HG03280 (cell line): ENCODE measurements around the gene CHMP5.

Source experiments
- ATAC-seq: cut with Tn5 transposase; IDR thresholded peaks from one replicate; pipeline ENCODE4 v1.9.1; 2021; ENCODE audit warnings: mild to moderate bottlenecking, moderate library complexity; ENCODE audit not compliant: unreplicated experiment

CHMP5 gene

DNA sequence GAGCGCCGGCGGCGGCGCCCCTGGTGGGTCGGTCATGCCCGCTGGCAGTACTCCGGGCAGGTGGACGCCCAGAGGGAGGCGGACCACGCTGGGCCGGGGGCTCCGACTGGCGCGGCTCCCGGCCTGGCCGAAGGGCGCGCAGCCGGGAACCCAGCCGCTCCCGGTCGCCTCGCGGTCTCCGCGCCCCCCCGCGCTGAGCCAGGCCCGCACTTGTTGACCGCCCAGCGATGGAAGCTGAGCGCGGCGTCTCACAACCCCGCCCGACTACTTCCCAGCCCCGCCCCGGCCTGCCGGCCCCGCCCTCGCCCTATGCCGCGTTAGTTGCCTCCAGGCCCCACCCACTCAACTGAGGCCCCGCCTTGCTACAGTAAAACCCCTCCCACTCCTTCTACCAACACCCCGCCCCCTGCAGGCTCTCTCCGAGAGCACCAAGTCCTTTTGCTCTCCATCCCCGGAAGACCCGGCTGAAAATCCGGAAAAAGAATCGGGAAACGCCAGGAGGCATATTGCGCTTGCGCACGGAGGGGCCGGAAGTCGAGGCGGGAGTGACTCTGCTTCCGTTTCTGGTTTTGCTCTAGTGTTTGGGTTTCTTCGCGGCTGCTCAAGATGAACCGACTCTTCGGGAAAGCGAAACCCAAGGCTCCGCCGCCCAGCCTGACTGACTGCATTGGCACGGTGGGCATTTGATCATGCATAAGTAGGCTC, at the start of gene CHMP5, which contains the start of gene BAG1:
CHMP5 (plus strand) TSS at position 577 of the 705 bp plus-strand sequence; CDS start at position 607, 30 bp downstream.
BAG1 (minus strand) TSS at position 236 of the 705 bp plus-strand sequence.
- ATAC-seq, result peak; percentile 86

DNA sequence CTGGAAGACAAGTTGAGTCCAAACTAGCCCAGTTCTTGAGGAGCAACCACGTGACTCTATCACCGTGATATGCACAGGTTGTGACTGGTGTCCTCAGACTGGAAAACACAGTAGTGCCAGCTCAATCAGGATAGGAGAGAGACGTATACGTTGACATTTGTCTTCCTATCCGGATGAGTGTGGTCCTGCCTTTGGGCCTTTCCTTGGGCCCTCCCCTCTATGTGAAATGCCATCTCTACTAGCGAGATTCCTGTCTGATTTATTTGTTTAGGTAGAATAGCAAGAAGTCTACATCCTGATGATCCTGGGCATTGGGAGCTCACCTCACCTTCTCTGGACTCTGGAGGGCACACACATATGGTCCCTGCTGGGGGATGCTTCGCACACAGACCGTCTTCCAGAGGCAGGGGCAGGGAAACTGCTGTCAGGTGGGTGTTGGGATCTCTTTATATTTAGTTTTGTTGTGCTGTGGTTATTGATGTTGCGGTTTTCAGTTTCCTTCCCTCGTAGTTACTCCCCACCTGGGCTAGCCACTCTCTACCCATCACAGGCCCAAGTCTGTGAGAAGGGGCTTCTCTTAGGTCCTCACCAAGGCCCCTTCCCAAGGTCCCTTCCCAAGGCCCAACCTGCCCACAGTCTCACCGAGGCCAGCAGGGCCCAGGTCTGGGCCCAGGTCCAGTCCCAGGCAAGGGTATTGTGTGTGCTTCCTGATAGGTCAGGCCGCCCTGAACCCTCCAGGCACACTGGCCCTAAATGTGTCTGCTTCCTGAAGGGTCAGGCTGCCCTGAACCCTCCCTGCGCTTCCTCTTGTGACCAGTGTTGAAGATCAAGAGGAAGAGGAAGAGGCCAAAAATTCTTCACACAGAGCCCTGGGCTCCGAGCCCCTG, 43.9 kb upstream of the CHMP5 start:
- no peak for ATAC-seq

DNA sequence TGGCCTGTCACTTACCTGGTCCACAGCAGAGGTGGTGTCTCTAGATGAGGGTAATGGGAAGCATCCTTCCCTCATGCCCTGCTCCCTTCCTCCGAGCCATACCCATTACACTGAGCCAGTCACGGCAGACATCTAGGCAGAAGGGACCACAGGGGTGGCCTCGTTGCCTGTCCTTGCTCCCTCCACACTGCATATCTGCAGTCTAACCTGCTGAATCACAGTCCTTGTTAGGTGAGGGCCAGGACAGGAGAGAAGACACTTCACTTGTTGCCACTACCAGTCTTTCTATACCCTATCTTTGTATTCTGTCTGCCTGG, 43.3 kb upstream of the CHMP5 start:
- no peak for ATAC-seq

DNA sequence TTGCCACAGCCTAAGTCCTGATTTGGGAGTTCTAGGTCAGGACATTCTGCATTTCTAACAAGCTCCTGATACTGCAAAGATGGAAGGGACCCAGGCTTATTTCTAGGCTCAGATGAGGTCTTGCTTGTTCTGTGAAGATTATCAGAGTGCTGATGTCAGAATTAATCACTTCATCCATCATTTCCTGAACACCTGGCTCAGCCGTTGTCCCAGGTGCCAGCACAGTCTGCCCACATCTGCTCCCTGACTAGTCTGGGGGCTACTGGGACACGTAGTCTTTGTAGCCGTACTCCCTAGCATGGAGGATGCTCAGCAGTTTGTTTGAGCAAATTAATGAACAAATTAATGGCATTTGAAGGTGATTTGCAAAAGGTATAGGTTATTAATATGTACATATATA, 42.8 kb upstream of the CHMP5 start:
- ATAC-seq, result no peak

DNA sequence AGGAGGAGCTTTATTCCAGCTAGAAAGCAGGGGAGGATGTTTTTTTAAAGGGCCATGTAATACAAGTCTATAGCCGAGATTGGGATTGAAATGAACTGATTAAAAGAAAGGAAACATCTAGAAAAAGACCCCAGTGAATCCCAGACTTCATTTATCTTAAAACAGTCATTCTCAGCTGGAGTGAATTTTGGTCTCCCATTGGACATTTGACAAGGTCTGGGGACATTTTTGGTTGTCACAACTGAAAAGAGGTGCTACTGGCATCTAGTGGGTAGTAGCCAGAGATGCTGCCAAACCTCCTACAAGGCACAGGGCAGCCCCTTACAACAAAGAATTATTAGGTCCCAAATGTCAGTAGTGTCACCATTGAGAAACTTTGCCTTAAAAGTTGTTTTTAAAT, 41.2 kb upstream of the CHMP5 start:
- ATAC-seq, result no peak

DNA sequence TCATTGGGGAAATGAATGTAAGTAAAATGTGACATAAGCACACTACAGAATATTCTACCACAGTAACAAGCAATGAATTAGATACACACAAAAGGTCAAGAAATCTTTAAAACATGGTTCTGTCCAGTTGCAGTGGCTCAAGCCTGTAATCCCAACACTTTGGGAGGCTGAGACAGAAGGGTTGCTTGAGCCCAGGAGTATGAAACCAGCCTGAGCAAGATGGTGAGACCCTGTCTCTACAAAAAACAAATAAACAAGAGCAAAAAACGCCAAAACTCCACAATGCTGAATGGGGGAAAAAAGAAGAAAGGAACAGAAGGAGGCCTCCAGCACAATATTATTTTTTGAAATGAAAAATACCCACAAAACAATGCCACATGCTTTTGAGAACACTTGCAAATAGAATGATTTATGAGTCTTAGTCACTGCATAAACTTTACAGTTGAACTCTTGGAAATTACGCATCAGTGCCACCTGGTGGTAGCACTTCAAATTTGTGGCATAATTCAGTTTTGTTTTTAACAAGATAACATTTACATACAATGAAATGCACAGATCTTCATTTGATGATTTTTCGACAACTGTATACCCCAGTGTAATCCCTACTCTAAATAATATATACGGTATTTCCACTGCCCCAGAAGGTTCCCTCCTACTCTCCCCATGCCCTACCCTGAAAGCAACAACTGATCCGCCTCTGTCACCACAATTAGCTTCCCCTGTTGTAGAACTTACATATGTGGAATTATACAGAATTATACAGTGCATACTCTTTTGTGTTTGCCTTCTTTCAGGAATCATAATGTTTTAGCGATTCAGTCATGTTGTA, 39.3 kb upstream of the CHMP5 start:
- no peak for ATAC-seq

DNA sequence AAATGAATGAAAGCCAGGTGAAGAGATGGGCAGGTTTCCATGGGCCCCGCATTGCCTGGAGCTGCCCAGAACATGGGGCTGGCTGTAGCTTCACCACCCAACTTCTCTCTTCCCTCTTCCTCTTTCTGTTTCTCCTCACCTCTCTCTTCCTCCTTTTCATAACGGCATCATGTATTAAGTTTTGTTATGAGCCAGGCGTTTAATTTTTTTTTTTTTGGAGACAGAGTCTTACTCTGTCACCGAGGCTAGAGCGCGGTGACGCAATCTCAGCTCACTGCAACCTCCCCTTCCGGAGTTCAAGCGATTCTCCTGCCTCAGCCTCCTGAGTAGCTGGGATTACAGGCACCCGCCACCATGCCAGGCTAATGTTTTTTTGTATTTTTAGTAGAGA, 37.8 kb upstream of the CHMP5 start:
- ATAC-seq, result no peak

DNA sequence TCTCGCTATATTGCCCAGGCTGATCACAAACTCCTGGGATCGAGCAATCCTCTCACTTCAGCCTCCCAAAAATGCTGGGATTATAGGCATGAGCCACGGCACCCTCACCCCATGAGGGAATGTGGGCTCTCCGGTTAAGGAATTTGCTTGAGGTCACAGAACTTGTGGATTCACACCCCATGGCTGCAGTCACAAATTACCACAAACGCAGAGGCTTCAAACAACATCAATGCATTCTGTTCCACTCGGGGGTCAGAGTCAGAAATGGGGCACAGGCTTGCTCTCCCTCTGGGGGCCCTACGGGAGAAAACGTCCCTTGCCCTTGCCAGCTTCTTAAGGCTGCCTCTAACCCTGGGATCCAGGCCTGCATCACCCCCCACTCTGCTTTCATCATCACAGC, 37.1 kb upstream of the CHMP5 start:
- no peak for ATAC-seq

DNA sequence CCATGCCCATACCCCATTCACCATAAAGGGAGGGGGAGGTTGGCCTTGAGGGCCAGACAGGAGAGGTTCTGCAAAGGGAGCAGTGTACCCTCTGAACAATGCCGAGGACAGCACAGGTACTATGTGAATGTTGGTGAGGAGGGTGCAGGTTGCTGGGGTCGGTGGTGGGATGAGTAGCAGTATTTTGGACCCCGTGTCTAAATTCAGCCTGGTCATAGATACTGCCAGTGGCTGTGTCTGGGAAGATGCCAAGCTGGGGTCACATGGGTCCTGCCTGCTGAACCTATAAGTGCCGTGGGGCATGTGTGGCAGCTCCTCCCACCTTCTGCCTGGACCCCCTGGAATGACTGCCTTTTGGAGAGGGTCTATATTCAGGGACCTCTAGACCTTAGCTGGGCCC, 36.2 kb upstream of the CHMP5 start:
- ATAC-seq, result no peak

DNA sequence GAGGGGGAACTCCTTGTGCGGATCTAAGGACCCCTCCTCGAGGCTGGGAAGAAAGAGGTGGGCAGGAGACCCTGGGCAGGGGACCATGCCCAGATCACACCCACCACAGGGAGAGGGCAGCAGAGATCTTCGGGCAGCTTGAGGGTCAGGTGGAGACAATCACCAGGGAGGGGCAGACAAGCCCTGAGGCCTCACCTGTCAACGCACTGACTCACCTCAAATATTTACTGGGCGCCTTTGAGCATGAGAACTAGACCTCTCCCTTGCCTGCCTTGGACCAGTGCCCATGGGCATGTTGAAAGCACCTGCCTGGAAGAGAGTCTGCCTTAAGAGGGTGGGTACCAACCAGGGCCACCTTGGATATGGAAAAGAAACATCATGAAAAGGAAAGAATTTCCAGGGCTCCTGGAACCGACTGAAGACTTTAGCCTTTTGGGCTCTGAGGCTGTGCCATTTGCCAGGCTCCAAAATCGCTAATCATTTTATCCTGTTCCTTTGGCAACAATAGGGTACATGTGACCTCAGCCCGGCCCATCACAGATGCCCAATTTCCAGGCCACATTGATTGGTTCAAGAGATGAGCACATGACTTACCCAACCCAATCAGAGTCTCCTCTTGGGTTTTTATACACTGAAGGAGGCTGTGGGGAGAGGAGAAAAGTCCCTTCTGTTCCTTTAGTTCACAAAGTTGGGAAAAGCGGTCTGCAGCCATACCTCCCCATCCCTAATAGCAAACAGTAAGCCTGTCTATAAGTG, 35.3 kb upstream of the CHMP5 start:
- ATAC-seq, result no peak

DNA sequence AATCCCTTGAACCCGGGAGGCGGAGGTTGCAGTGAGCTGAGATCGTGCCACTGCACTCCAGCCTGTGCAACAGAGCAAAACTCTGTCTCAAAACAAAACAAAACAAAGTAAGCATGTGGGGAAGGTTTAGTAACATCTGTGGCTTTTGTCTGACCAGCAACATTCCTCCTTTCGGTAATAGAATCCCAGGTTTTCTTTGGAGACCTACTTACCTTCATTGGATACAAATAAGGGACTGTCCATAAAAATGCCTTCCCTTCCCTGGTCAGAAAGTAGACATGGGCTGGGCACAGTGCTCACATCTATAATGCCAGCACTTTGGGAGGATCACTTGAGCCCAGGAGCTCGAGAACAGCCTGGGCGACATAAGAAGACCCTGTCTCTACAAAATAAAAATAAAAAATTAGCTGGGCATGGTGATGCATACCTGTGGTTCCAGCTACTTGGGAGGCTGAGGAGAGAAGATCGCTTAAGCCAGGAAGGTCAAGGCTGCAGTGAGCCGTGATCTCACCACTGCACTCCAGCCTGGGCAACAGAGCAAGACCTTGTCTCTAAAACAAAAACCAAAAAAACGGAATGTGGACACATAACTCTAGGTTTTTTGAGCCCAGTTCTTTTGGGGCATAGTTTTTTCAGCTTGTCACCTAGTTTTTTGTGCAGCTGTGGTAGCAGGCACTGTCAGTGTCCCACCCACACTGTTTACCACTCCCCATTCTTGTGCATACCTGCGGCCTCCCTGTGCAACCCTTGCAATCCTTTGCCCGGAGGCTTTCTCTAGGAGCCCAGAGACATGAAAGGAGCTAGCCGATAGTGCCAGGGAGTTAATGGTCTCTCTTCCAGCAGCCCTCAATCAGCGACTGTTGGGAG, 33.9 kb upstream of the CHMP5 start:
- no peak for ATAC-seq

DNA sequence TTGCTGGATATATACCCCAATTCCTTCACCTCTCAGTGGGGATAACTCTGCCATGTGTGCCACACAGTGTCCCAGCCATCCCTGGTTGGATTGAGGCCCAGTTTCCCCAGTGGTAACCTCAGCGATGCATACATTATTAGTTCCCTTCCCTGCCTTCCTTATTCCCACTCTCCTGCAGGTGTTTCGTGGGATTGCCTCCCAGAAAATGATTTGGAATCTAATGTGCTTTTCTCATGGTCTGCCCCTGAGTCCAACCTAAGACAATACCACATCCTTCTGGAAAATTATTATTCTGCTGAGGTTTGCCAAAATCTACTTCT, 33.3 kb upstream of the CHMP5 start:
- ATAC-seq, result no peak

DNA sequence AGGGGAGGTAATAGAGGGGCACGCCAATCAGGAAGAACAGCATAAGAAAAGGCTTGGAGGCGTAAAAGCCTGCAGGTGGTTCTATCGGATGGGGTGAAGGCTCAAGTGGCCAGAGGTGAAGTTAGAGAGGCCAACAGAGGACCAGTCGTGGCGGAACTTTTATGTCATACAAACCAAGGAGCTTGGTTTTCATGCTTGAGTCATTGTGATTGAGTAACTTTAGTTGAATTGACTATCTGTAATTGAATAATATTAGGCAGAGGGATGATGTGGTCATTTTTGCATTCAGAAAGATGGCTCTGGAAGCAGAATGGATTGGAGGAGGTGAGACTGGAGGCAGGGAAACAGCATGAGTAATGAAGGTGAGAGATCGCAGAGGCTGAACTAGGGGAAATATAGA, 32.0 kb upstream of the CHMP5 start:
- no peak for ATAC-seq

DNA sequence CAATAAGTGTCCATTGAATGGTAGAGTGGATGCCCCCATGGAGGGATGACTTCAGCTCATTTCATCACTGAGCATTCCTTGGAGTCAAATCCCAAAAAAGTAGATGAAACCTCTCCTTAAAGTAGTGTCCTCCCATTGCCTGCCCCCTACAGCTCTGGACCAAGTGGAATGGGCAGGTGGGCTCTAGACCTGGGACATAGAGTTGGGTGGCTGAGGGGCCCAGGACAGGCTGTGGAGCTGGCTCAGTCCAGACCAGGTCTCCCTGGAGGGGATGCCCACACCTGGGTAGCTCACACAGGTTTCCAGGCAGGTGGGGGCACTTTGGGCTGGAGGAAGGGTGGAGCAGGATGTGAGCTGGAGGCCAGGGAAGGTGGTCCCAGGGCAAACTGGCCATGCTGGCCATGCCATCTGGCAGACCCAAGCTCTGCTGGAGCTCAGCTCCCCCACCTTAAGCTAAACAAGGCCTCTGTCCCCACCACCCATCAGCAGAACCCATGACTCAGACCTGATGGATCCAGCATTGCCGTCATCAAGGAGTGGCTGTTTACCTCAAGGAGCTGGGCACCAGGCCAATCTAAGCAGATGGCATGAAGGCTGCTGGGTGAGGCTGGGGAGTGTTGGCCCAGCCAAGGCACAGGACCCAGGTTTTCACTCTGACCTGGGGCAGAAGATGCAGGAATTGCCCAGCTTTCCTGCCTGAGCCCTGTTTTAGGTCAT, 31.1 kb upstream of the CHMP5 start:
- no peak for ATAC-seq

DNA sequence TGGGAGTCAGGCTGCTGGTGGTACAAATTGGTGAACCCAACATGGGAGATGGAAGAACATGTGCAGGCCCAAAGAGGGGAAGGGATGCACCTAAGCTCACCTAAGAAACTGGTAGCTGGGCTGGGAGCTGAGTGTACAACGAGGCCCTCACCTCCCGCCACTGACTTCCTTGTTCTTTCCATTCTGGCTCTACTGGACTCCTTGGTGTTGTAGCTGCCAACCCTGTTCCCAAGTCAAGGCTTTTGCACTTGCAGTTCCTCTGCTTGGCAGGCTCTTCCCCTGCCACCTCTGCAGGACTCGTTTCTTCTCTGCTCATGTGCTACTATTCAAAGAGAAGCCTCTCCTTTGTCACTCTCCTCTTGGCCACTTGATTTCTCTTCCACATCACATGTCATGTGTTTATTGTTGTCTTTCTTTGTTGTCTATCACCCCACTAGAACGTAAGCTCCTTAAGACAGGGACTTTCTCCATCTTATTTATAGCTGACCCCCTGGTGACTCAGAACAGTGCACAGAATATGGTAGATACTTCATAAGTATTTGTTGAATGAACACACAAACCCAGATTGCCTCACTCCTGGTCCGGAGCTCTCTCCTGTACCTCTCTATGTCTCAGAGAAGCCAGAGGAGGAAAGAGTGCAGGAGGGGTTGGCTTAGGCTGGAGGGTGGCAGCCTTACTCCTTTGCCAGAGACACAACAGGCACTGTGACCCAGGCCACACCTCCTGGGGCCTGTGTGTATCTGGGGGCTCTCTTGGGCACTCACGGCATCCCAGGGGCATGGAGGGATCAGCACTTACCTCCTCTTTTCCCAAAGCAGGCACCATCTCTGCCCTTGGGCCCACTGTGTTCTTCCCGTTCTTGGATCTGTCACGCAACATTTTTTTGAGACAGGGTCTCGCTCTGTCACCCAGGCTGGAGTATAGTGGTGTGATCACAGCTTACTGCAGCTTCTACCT, 30.1 kb upstream of the CHMP5 start:
- no peak for ATAC-seq

DNA sequence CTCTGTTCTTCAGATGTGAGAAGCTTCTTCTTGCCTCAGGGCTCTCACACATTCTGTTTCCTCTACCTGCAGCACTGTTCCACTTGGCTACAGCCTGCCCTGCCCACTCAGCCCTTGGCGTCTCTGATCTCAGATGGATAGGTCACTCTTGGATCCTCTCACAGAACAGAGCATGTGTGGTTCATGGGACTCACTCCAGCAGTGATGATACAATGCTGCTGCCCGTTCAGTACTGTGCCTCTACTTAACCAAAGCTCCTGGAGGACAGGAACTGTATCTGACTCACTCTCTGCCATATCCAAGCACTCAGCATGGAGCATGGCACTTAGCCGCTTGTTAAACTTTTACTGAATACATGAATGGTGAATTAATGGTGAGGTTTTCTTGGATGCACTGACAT, 28.3 kb upstream of the CHMP5 start:
- no peak for ATAC-seq

DNA sequence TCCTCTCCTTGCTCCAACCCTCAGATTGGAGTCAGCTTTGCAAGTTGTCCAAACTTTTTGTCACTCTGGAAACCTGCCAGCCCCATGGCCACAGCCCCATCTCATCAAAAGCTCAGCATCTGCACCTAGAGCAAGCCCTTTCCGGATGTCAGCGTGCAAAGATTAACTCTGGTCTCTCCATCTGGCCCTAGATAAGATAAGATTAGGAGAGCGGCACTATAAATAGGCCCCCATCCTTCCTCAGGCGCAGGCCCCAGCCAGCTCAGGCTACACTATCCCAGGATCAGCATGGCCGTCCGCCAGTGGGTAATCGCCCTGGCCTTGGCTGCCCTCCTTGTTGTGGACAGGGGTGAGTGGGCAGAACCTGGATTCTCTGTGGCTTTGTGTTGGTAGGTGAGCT, 24.9 kb upstream of the CHMP5 start, which contains the start of gene SPINK4:
SPINK4 (plus strand) TSS at position 247 of the 400 bp plus-strand sequence; CDS start at position 289, 42 bp downstream.
- no peak for ATAC-seq

DNA sequence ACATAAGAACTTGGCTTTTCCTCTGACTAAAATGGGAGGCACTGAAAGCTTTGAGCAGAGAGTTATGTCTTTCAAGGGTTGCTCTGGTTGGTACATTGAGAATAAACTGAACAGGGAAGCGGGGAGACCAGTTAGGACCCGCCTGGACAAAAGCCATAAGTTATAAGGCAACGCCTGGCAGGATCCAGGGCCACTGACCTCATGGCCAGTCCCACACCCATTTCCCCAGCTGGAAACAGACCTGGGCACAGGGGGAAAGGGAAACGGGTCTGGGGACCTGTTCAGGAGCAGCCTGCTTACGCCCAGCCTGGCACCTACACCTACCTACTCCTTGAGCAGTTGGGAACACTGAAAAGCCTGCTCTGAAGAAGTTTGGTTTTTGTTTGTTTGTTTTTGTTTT, 23.6 kb upstream of the CHMP5 start:
- ATAC-seq, result no peak
